ENCODE data around the gene KRTAP9-1. TPM values are rescaled to one million over a fixed set of nuclear protein-coding genes. Genes with fewer than 3 reads are reported as not detected.
"Not testable (repeated sequence)": the region's sequence is repeated elsewhere in the genome, so short reads cannot be mapped to it uniquely, and the experiment has no call there.

Gene KRTAP9-1
- total RNA-seq, 1 donor from 2014 or later = not detected

GRCh38 chr17:41223821-41224220 lies 34.1 kb downstream of the KRTAP9-1 start:
- H3K4me1 Mint-ChIP-seq (ENCODE audit: low read depth, unreplicated experiment) = no peaks in the 10 kb centered on the region
- H3K27ac Mint-ChIP-seq (ENCODE audit: unreplicated experiment) = no peak overlapping the region
- no peak for DNase-seq
- H3K36me3 Mint-ChIP-seq (ENCODE audit: unreplicated experiment) = no peaks in the 10 kb centered on the region
- H3K9me3 Mint-ChIP-seq (ENCODE audit: unreplicated experiment) = no peaks in the 10 kb centered on the region
- TF ChIP-seq, protein P1, sequence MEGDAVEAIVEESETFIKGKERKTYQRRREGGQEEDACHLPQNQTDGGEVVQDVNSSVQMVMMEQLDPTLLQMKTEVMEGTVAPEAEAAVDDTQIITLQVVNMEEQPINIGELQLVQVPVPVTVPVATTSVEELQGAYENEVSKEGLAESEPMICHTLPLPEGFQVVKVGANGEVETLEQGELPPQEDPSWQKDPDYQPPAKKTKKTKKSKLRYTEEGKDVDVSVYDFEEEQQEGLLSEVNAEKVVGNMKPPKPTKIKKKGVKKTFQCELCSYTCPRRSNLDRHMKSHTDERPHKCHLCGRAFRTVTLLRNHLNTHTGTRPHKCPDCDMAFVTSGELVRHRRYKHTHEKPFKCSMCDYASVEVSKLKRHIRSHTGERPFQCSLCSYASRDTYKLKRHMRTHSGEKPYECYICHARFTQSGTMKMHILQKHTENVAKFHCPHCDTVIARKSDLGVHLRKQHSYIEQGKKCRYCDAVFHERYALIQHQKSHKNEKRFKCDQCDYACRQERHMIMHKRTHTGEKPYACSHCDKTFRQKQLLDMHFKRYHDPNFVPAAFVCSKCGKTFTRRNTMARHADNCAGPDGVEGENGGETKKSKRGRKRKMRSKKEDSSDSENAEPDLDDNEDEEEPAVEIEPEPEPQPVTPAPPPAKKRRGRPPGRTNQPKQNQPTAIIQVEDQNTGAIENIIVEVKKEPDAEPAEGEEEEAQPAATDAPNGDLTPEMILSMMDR (IDR thresholded peaks at IDR 0.05; ENCODE audit: partially characterized antibody, unreplicated experiment) = no peak
- no peak overlapping the region for H3K4me3 Mint-ChIP-seq (ENCODE audit: unreplicated experiment)
- no peaks in the 10 kb centered on the region for H3K27me3 Mint-ChIP-seq (ENCODE audit: unreplicated experiment)

DNA sequence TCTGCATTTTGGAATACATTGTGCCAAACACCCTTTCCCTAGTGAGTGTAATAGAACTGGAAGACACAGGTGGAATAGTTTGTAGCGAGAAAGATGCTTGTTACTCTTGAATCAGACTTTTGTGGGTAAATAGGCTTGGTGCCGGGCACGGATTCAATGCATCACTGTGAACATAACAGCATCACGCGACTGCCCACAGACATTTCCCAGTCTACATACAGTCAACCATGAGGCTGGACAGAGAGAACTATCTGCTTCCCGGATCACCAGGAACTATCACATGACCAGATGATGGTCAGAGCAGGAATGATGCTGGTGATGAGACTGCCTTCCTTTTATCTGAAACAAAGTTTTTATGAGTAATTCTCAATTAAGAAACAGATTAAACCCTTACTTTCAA lies 36.4 kb downstream of the KRTAP9-1 start:
- Mint-ChIP-seq H3K4me1 (ENCODE audit: low read depth, unreplicated experiment) (no peaks in the 10 kb centered on the region), H3K36me3 (ENCODE audit: unreplicated experiment) (no peaks in the 10 kb centered on the region), H3K4me3 (ENCODE audit: unreplicated experiment) (no peak overlapping the region), H3K9me3 (ENCODE audit: unreplicated experiment) (no peaks in the 10 kb centered on the region), H3K27ac (ENCODE audit: unreplicated experiment) (no peak overlapping the region), H3K27me3 (ENCODE audit: unreplicated experiment) (no peaks in the 10 kb centered on the region)
- DNase-seq = no peak
- TF ChIP-seq, protein P1 (IDR thresholded peaks at IDR 0.05; ENCODE audit: partially characterized antibody, unreplicated experiment) = no peak

GRCh38 chr17:41226598-41227095 lies 37.0 kb downstream of the KRTAP9-1 start, which contains the start of gene KRTAP9-2:
Gene KRTAP9-2 (plus strand): TSS chr17:41226648. CDS start chr17:41226655, 7 bp downstream.
- not testable (repeated sequence) for H3K27me3 Mint-ChIP-seq (ENCODE audit: unreplicated experiment); H3K9me3 Mint-ChIP-seq (ENCODE audit: unreplicated experiment); DNase-seq; H3K27ac Mint-ChIP-seq (ENCODE audit: unreplicated experiment); H3K4me1 Mint-ChIP-seq (ENCODE audit: low read depth, unreplicated experiment); H3K36me3 Mint-ChIP-seq (ENCODE audit: unreplicated experiment); H3K4me3 Mint-ChIP-seq (ENCODE audit: unreplicated experiment)

DNA sequence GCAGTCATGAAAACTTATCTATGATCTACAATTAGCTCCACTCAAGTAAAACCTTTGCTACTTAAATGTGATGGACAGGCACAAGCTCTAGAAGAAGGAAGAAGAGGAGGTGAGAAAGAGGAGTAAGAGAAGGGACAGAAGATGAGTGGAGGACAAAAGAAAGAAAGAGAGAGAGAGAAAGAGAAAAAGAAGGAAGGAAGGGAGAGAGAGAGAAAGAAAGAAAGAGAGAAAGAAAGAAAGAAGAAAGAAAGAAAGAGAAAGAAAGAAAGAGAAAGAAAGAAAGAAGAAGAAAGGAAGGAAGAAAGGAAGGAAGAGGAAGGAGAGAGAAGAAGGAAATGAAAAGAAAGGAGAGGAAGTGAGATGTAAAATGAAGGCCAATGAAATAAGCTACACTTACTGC lies 40.4 kb downstream of the KRTAP9-1 start:
- no peaks in the 10 kb centered on the region for H3K36me3 Mint-ChIP-seq (ENCODE audit: unreplicated experiment)
- H3K4me3 Mint-ChIP-seq (ENCODE audit: unreplicated experiment) = no peak overlapping the region
- H3K27ac Mint-ChIP-seq (ENCODE audit: unreplicated experiment) = no peak overlapping the region
- DNase-seq = no peak
- H3K27me3 Mint-ChIP-seq (ENCODE audit: unreplicated experiment) = no peaks in the 10 kb centered on the region
- TF ChIP-seq, protein P1 (IDR thresholded peaks at IDR 0.05; ENCODE audit: partially characterized antibody, unreplicated experiment) = no peak
- peaks cover 4% of the 10 kb centered on the region for H3K9me3 Mint-ChIP-seq (ENCODE audit: unreplicated experiment)
- H3K4me1 Mint-ChIP-seq (ENCODE audit: low read depth, unreplicated experiment) = peaks cover 3% of the 10 kb centered on the region

DNA sequence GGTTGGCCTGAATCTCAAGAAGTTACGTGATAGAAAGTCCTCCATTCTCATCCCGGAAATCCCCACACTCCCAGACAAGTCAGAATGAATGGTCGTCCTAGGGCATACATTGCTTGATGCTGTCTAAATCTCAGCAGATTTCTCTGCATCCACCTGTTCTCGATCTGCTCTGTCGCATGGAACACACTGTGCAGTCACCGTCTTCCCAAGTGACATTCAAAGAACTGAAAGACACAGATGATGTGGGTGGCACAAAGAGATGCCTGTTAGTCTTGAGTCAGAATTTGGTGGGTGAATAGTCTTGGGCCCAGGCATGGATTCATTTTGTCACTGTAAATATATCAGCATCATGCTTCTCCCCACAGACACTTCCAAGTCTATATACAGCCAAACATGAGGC lies 42.0 kb downstream of the KRTAP9-1 start:
- H3K27me3 Mint-ChIP-seq (ENCODE audit: unreplicated experiment) = no peaks in the 10 kb centered on the region
- H3K36me3 Mint-ChIP-seq (ENCODE audit: unreplicated experiment) = no peaks in the 10 kb centered on the region
- no peak overlapping the region for H3K4me3 Mint-ChIP-seq (ENCODE audit: unreplicated experiment)
- no peak for DNase-seq
- TF ChIP-seq, protein P1 (IDR thresholded peaks at IDR 0.05; ENCODE audit: partially characterized antibody, unreplicated experiment) = no peak
- peaks cover 3% of the 10 kb centered on the region for H3K4me1 Mint-ChIP-seq (ENCODE audit: low read depth, unreplicated experiment)
- peaks cover 4% of the 10 kb centered on the region for H3K9me3 Mint-ChIP-seq (ENCODE audit: unreplicated experiment)
- H3K27ac Mint-ChIP-seq (ENCODE audit: unreplicated experiment) = no peak overlapping the region

DNA sequence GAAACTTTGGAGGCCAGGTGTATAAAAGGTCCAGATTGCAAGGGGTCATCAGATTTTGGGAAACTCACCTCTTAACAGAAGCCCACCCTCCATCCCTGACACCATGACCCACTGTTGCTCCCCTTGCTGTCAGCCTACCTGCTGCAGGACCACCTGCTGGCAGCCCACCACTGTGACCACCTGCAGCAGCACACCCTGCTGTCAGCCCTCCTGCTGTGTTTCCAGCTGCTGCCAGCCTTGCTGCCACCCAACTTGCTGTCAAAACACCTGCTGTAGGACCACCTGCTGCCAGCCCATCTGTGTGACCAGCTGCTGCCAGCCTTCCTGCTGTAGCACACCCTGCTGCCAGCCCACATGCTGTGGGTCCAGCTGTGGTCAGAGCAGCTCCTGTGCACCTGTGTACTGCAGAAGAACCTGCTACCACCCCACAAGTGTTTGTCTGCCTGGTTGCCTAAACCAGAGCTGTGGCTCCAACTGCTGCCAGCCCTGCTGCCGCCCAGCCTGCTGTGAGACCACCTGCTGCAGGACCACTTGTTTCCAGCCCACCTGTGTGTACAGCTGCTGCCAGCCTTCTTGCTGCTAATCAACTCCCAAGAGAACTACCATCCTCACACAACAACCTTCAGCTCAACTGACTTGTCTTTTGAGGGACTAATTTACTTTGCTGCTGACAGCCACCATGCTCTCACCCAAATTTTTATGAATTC lies 42.9 kb downstream of the KRTAP9-1 start, which contains the start of gene KRTAP9-3:
Gene KRTAP9-3 (plus strand): TSS at position 51 of the 707 bp plus-strand sequence. CDS start 53 bp downstream, at position 104.
- not testable (repeated sequence) for H3K4me3 Mint-ChIP-seq (ENCODE audit: unreplicated experiment)

DNA sequence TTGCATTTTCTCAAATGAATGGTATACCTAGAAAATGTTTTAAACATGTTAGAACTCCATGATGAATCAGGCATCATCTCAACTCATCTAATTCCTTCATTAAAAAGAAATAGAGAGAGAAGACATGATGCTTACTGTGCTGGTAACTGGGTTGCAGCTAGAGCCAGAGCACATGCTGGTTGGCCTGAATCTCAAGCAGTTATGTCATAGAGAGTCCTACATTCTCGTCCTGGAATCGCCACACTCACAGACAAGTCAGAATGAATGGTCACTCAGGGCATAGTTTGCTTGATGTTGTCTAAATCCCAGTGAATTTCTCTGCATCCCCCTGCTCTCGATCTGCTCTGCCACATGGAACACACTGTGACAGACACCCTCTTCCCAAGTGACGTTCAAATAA lies 47.4 kb downstream of the KRTAP9-1 start:
- not testable (repeated sequence) for H3K4me1 Mint-ChIP-seq (ENCODE audit: low read depth, unreplicated experiment); H3K4me3 Mint-ChIP-seq (ENCODE audit: unreplicated experiment); DNase-seq; H3K27ac Mint-ChIP-seq (ENCODE audit: unreplicated experiment); H3K27me3 Mint-ChIP-seq (ENCODE audit: unreplicated experiment); H3K36me3 Mint-ChIP-seq (ENCODE audit: unreplicated experiment)
- H3K9me3 Mint-ChIP-seq (ENCODE audit: unreplicated experiment) = peaks cover 20% of the 10 kb centered on the region

More for the DNA sequence above, 42.9 kb downstream of the KRTAP9-1 start, which contains the start of gene KRTAP9-3:
- not testable (repeated sequence) for DNase-seq; H3K4me1 Mint-ChIP-seq (ENCODE audit: low read depth, unreplicated experiment); H3K27me3 Mint-ChIP-seq (ENCODE audit: unreplicated experiment); H3K36me3 Mint-ChIP-seq (ENCODE audit: unreplicated experiment); H3K9me3 Mint-ChIP-seq (ENCODE audit: unreplicated experiment)
- peak within 1 kb of the TSS; percentile 24 for H3K27ac Mint-ChIP-seq (ENCODE audit: unreplicated experiment)

DNA sequence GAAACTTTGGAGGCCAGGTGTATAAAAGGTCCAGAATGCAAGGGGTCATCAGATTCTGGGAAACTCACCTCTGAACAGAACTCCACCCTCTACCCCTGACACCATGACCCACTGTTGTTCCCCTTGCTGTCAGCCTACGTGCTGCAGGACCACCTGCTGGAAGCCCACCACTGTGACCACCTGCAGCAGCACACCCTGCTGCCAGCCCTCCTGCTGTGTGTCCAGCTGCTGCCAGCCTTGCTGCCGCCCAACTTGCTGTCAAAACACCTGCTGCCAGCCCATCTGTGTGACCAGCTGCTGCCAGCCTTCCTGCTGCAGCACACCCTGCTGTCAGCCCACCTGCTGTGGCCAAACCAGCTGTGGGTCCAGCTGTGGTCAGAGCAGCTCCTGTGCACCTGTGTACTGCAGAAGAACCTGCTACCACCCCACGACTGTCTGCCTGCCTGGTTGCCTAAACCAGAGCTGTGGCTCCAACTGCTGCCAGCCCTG lies 48.3 kb downstream of the KRTAP9-1 start, which contains the start of gene KRTAP9-8:
Gene KRTAP9-8 (plus strand): TSS at position 51 of the 489 bp plus-strand sequence. CDS start 53 bp downstream, at position 104.
- H3K36me3 Mint-ChIP-seq (ENCODE audit: unreplicated experiment); H3K4me3 Mint-ChIP-seq (ENCODE audit: unreplicated experiment); H3K4me1 Mint-ChIP-seq (ENCODE audit: low read depth, unreplicated experiment); H3K27ac Mint-ChIP-seq (ENCODE audit: unreplicated experiment); H3K27me3 Mint-ChIP-seq (ENCODE audit: unreplicated experiment): not testable (repeated sequence)
- DNase-seq = peak; percentile 34
- H3K9me3 Mint-ChIP-seq (ENCODE audit: unreplicated experiment) = peaks cover 17% of the 10 kb centered on the region
